Lower leg skin (tissue), 4 donors: Measurements from ENCODE around the gene RNF121. TPM values are rescaled to one million over a fixed set of nuclear protein-coding genes. Genes with fewer than 3 reads are reported as not detected.

ENCODE experiments used
- DNase-seq, 2 donors: peaks; one replicate each; pipeline ENCODE4 v3.0.0-alpha.2; 2019; ENCODE audit warnings: low spot score in 2 of 2
- H3K4me3 ChIP-seq: fragments of 200-600 bp; sonication (generic); 2 replicates; pipeline ENCODE4 v1.5.1; 2017; ENCODE audit warnings: mild to moderate bottlenecking, low read depth; ENCODE audit not compliant: poor library complexity, severe bottlenecking
- CTCF ChIP-seq, 3 donors: fragments of 450-650 bp; IDR thresholded peaks; one replicate each; pipeline ENCODE4 v1.5.1; 2016; ENCODE audit warnings: antibody characterized with exemption in 3 of 3, mild to moderate bottlenecking in 3 of 3, moderate library complexity in 2 of 3
- POLR2A ChIP-seq, 2 donors: fragments of 450-650 bp; IDR thresholded peaks; one replicate each; pipeline ENCODE4 v1.6.1; 2016 to 2017; ENCODE audit warnings: antibody characterized with exemption in 2 of 2, mild to moderate bottlenecking in 1 of 2, moderate library complexity in 1 of 2
- WGBS, 2 donors: methylation state at CpG; one replicate each; pipeline ENCODE4 v1.1.5; 2018; 5-methylcytosine and 5-hydroxymethylcytosine counted together
- intact Hi-C: fragments of 100-400 bp; cut with DNase I; formaldehyde crosslinking; loops from one replicate; pipeline ENCODE4 v1.15.0; 2023; ENCODE audit warnings: low total_unique reads
- total RNA-seq, 4 donors: library from RNA; depleted of rRNA; stranded (reverse); fragments of >200 nt; gene quantifications; one replicate each; pipeline ENCODE4 v1.1.0, GENCODE V29; 2016

RNF121 gene
- total RNA-seq, 4 donors from 2014 or later: 13.2 to 27.6 (median 18.6) TPM

GRCh38 chr11:72039031-72039855 lies 110.4 kb downstream of the RNF121 start:
- peak overlapping the region; percentile 53 for H3K4me3 ChIP-seq
- DNase-seq: no peak
- TF ChIP-seq POLR2A (IDR thresholded peaks at IDR 0.05) (no peak), CTCF (IDR thresholded peaks at IDR 0.05) (no peak)
- intact Hi-C loops: no loop called here
- 7 to 22% methylated on average over 5 of the region's 5 CpGs for WGBS, 2 donors

DNA sequence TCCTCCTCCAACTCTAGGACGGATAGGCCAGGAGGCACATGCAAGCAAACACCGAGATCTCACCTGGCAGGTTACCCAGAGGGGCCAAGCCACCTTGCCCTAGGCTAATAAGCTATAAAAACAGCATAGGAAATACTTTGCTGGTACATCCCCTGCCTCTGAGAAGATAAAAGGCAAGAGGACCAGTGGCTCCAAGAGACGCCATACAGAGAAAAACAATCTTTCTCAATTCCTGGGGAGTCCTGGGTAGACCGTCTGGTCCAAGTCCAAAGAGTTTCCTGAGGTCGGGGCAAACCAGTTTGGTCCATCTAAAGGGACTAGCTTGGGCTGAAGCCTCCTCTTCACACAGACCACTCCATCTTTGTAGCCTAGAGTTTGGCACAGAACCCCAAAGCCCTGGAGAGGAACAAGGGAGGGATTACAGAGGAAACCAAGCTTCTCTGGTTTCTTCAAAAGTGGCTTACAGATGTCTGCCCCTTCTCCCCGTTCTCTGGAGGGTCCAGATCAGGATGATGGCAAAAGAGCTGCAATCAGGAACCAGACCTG lies 111.1 kb downstream of the RNF121 start:
- intact Hi-C loops: loop anchor here (5.0 kb wide), 1 partner anchor 42 kb away; the partner anchor contains the start of genes LRRC51 and NUMA1
- TF ChIP-seq POLR2A (IDR thresholded peaks at IDR 0.05) (no peak), CTCF (IDR thresholded peaks at IDR 0.05) (no peak)
- no peak for DNase-seq
- H3K4me3 ChIP-seq: peak overlapping the region; percentile 53
- 2 to 3% methylated on average over 6 of the region's 6 CpGs for WGBS, 2 donors

DNA sequence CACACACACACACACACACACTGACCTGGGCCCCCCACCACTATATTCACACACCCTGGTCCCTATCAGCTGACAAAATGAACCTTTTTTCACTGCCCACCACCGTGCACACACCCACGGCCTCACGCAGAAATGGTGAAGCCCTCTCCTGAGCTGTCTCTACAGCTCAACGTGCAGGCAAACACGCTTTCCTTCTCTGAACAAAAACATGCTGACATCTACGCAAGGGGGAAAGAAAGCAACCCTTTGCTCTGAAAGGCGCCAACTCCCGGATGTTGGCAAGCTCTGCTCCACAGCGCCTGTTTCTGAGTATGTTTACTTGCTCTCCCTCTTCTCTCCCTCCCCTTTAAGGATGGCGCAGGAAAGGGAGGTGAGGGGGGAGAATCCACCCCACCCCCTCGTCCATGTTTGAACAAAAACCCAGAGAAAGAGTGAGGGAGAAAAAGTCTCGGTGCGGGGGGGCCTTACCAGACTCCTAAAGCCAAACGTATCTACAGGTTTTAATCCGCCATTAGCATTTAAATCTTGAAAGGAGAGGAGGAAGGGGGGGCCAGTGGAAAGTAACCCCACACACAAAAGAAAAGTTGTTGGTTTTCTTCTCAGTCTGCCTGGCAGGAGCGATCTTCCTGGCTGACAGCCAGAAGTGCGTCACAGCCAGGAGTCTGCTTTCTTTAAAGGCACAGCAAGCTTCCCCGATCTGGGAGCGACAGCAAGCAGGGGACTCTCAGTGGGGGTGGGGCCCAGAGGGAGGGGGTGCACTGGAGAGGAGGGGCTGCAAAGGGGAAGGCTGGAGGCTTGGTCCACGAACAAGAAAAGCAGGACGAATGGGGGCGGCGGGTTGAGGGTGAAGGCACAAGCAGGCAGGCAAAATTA lies 111.9 kb downstream of the RNF121 start:
- peak overlapping the region; percentile 53 for H3K4me3 ChIP-seq
- WGBS, 2 donors: 0 to 1% methylated on average over 23 of the region's 23 CpGs
- peak; percentile 96 to 99 for DNase-seq
- intact Hi-C loops: loop anchor here (5.0 kb wide), 1 partner anchor 42 kb away; the partner anchor contains the start of genes LRRC51 and NUMA1
- TF ChIP-seq CTCF (IDR thresholded peaks at IDR 0.05) (no peak), POLR2A (IDR thresholded peaks at IDR 0.05) (no peak)

- H3K4me3 ChIP-seq: peak overlapping the region; percentile 20
- intact Hi-C loops: loop anchor here (5.0 kb wide), 1 partner anchor 41 kb away; the partner anchor contains the start of genes LRRC51 and NUMA1
- TF ChIP-seq CTCF (IDR thresholded peaks at IDR 0.05) (no peak), POLR2A (IDR thresholded peaks at IDR 0.05) (no peak)
- DNase-seq: peak; percentile 73 to 95
- 1% methylated on average over 22 to 23 of the region's 23 CpGs for WGBS, 2 donors
These were observed 112.7 kb downstream of the RNF121 start for GRCh38 chr11:72041364-72042063.
